ENCODE measurements around the gene TGOLN2. TPM values are rescaled to one million over a fixed set of nuclear protein-coding genes. Genes with fewer than 3 reads are reported as not detected.
"Not testable (repeated sequence)": the region's sequence is repeated elsewhere in the genome, so short reads cannot be mapped to it uniquely, and the experiment has no call there.

Gene TGOLN2
- total RNA-seq, 1 donor from 2014 or later: 101 TPM

DNA sequence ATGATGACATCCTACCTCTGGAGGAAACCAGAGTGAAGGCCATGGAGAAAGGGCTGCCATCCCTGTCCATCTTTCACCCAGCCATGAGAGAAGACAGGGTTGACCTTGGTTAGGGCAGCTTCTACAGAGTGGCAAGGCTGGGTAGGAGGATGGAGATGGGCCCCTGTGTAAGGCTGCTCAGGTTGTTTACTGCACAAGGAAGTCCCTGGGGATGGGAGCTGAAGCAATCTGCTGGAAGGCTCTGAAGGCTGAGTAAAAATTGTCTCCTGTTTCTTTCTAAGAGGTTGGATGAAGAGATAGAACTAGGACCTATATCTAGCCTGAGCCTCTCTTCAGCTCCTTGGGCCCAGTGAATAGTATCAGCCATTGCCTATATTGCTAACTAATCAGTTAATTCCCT, 41.1 kb upstream of the TGOLN2 start:
- no peak overlapping the region for H3K4me3 ChIP-seq (ENCODE audit: low read depth, low read length)
- no peaks in the 10 kb centered on the region for H3K27me3 ChIP-seq (ENCODE audit: control insufficient read depth, insufficient read depth, low read length)
- no peak for DNase-seq (ENCODE audit: low read depth)
- TF ChIP-seq, protein P1, sequence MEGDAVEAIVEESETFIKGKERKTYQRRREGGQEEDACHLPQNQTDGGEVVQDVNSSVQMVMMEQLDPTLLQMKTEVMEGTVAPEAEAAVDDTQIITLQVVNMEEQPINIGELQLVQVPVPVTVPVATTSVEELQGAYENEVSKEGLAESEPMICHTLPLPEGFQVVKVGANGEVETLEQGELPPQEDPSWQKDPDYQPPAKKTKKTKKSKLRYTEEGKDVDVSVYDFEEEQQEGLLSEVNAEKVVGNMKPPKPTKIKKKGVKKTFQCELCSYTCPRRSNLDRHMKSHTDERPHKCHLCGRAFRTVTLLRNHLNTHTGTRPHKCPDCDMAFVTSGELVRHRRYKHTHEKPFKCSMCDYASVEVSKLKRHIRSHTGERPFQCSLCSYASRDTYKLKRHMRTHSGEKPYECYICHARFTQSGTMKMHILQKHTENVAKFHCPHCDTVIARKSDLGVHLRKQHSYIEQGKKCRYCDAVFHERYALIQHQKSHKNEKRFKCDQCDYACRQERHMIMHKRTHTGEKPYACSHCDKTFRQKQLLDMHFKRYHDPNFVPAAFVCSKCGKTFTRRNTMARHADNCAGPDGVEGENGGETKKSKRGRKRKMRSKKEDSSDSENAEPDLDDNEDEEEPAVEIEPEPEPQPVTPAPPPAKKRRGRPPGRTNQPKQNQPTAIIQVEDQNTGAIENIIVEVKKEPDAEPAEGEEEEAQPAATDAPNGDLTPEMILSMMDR (IDR thresholded peaks at IDR 0.05; ENCODE audit: insufficient read depth, low read length, poor library complexity, severe bottlenecking): no peak
- H3K36me3 ChIP-seq (ENCODE audit: control insufficient read depth, insufficient read depth, low read length): no peaks in the 10 kb centered on the region

DNA sequence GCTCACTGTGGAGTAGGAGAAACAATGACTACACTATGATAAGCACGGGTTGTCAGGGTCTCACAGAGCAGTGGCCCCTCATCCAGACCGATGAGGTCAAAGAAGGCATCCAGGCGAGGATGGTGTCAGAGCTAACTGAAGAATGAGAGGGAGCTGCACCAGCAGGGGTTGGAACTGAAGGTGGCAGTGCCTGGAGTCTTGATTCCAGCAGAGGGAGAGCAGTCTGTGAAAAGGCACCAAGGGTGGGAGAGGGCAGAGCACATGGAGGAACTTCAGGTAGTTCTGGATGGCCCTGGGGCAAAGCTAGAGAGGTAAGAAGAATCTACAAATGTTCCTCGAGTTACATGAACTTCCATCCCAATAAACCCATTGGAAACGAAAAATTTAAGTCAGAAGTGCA, 39.4 kb upstream of the TGOLN2 start:
- H3K4me3 ChIP-seq (ENCODE audit: low read depth, low read length): no peak overlapping the region
- DNase-seq (ENCODE audit: low read depth): no peak
- no peaks in the 10 kb centered on the region for H3K27me3 ChIP-seq (ENCODE audit: control insufficient read depth, insufficient read depth, low read length)
- no peaks in the 10 kb centered on the region for H3K36me3 ChIP-seq (ENCODE audit: control insufficient read depth, insufficient read depth, low read length)
- TF ChIP-seq, protein P1 (IDR thresholded peaks at IDR 0.05; ENCODE audit: insufficient read depth, low read length, poor library complexity, severe bottlenecking): no peak

DNA sequence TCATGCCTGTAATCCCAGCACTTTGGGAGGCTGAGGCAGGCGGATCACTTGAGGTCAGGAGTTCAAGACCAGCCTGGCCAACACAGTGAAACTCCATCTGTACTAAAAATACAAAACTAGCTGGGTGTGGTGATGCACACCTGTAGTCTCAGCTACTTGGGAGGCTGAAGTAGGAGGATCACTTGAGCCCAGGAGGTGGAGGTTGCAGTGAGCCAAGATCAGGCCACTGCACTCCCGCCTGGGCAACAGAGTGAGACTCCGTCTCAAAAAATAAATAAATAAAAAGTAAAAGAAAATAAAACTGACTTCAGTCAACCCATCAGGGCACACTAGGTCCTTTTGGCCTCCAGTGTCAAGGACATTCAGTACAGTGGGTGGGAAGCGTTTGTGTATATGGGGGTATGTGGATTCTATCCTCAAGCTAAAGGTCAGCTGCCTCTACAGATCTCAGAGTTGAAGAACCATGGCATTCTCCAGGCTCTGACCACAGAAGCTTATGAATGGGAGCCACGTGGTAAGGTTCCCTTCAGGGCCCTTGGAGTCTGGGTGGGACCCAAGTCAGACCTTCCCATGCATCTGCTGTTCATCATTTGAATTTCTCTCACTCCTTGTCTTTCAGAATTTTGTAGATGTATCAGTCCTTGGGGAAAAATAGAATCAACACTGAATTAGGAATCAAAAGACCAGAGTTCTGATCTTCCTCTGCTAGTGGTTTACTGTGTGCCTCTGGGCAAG, 35.0 kb upstream of the TGOLN2 start:
- not testable (repeated sequence) for H3K27me3 ChIP-seq (ENCODE audit: control insufficient read depth, insufficient read depth, low read length); DNase-seq (ENCODE audit: low read depth); H3K36me3 ChIP-seq (ENCODE audit: control insufficient read depth, insufficient read depth, low read length); H3K4me3 ChIP-seq (ENCODE audit: low read depth, low read length)

DNA sequence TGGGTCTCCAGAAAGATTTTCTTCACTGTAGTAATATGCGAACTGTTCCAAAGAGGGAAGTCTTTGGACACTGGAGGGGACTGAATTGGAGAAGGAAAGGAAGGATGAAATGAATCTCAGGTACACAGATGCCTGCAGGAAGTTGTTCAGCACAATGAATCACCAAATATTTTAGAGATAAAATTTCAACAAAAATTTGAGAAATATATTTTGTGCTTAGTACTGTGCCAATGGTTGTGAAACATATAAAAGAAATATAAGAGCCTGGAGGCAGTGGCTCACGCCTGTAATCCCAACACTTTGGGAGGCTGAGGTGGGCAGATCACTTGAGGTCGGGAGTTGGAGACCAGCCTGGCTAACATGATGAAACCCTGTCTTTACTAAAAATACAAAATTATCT, 29.9 kb upstream of the TGOLN2 start:
- TF ChIP-seq, protein P1 (IDR thresholded peaks at IDR 0.05; ENCODE audit: insufficient read depth, low read length, poor library complexity, severe bottlenecking): no peak
- Histone ChIP-seq H3K27me3 (ENCODE audit: control insufficient read depth, insufficient read depth, low read length) (no peaks in the 10 kb centered on the region), H3K36me3 (ENCODE audit: control insufficient read depth, insufficient read depth, low read length) (no peaks in the 10 kb centered on the region), H3K4me3 (ENCODE audit: low read depth, low read length) (no peak overlapping the region)
- no peak for DNase-seq (ENCODE audit: low read depth)

DNA sequence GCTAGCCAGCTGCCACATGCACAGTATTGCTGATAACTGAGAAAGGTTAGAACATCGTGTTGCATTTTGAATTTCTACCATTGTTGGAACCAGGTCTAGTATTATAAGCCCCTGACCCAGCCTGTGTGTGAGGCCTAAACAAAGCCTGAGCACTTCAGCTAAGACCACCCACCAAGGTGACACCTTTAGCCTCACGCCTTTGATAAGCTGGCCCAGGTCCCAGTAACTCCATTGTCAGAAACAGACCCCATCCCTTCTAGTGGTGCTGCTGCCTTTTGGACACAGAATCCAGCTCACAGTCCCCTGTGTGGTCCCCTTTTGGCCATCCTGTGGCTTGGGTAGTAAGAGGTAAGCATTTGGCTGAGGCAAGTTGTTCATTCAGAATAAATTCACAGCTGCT, 28.4 kb upstream of the TGOLN2 start:
- DNase-seq (ENCODE audit: low read depth): no peak
- TF ChIP-seq, protein P1 (IDR thresholded peaks at IDR 0.05; ENCODE audit: insufficient read depth, low read length, poor library complexity, severe bottlenecking): no peak
- H3K4me3 ChIP-seq (ENCODE audit: low read depth, low read length): no peak overlapping the region
- no peaks in the 10 kb centered on the region for H3K27me3 ChIP-seq (ENCODE audit: control insufficient read depth, insufficient read depth, low read length)
- no peaks in the 10 kb centered on the region for H3K36me3 ChIP-seq (ENCODE audit: control insufficient read depth, insufficient read depth, low read length)

DNA sequence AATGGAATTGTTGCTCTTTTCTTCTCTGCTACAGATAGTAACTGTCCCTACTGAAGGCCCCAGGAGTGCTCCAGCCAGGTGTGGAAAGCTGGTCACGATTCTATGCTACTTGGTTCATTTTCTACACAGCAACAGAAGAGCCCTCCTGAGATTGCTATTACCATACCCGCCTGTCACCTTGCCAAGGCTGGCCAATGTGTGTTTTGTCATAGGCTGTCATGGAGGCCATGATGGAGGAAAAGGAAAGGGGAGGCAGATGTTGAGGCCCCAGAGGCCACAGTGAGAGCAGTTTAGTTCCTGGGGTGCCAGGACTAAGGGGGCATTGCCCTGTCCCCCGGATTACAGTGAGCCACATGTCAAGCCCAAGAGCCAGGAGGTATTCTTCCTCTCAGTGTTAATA, 27.7 kb upstream of the TGOLN2 start:
- Histone ChIP-seq H3K27me3 (ENCODE audit: control insufficient read depth, insufficient read depth, low read length) (no peaks in the 10 kb centered on the region), H3K36me3 (ENCODE audit: control insufficient read depth, insufficient read depth, low read length) (no peaks in the 10 kb centered on the region), H3K4me3 (ENCODE audit: low read depth, low read length) (peak overlapping the region; percentile 73)
- TF ChIP-seq, protein P1 (IDR thresholded peaks at IDR 0.05; ENCODE audit: insufficient read depth, low read length, poor library complexity, severe bottlenecking): no peak
- no peak for DNase-seq (ENCODE audit: low read depth)
